ENCODE measurements around the gene ANXA9.

DNA sequence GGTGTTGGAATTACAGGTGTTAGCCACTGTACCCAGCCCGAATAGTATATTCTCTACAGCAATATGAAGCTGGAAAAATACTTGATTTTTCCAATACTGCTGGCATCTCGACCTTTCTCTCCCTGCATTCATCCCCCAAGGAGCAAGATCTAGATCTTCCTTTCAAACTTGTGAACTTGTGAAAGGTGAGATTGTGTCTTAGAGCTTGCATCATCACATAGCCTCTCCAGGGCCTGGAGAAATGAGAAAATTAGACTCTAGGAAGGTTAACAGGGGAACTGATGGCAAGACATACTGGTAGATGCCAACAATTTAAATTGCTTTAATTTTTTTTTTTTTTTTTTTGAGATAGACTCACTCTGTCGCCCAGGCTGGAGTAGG, 28.2 kb downstream of the ANXA9 start:
- no peak for TF ChIP-seq EZH2 (IDR thresholded peaks at IDR 0.05; ENCODE audit: borderline replicate concordance, insufficient read depth, low read depth, low read length, poor library complexity, severe bottlenecking)
- TF ChIP-seq CTCF (IDR thresholded peaks at IDR 0.05) = no peak

Data from B cell (primary cell).